ENCODE data around the gene TMEM132D. TPM values are rescaled to one million over a fixed set of nuclear protein-coding genes. Genes with fewer than 3 reads are reported as not detected.

The TMEM132D gene
- total RNA-seq, 4 donors from 2014 or later = not detected

- no peak for TF ChIP-seq CTCF (IDR thresholded peaks at IDR 0.05; ENCODE audit: low read depth)
Measured at GRCh38 chr12:129790331-129790730, 113.5 kb downstream of the TMEM132D start.

GRCh38 chr12:129789921-129790320 lies 113.9 kb downstream of the TMEM132D start:
- TF ChIP-seq CTCF (IDR thresholded peaks at IDR 0.05; ENCODE audit: low read depth) = no peak

GRCh38 chr12:129788506-129789084 lies 115.2 kb downstream of the TMEM132D start:
- TF ChIP-seq CTCF (IDR thresholded peaks at IDR 0.05; ENCODE audit: low read depth) = no peak

GRCh38 chr12:129779989-129780388 lies 123.8 kb downstream of the TMEM132D start:
- no peak for TF ChIP-seq CTCF (IDR thresholded peaks at IDR 0.05; ENCODE audit: low read depth)

- no peak for TF ChIP-seq CTCF (IDR thresholded peaks at IDR 0.05; ENCODE audit: low read depth)
Measured at GRCh38 chr12:129779033-129779432, 124.8 kb downstream of the TMEM132D start.

GRCh38 chr12:129776977-129777667 lies 126.7 kb downstream of the TMEM132D start:
- TF ChIP-seq CTCF (IDR thresholded peaks at IDR 0.05; ENCODE audit: low read depth) = no peak

GRCh38 chr12:129772501-129773493 lies 131.0 kb downstream of the TMEM132D start:
- TF ChIP-seq CTCF (IDR thresholded peaks at IDR 0.05; ENCODE audit: low read depth) = no peak
